Lower lobe of right lung (tissue), 2 donors: ENCODE measurements around the gene SOCS1. TPM values are rescaled to one million over a fixed set of nuclear protein-coding genes. Genes with fewer than 3 reads are reported as not detected.

Experiments used
- ATAC-seq, 2 donors: fragments of 200-7000 bp; cut with Tn5 transposase; one replicate each; pipeline ENCODE4 v1.9.1; 2020 to 2022; ENCODE audit warnings: mild to moderate bottlenecking in 2 of 2, moderate library complexity in 2 of 2
- DNase-seq: peaks from one replicate; pipeline ENCODE4 v3.0.0-alpha.2; 2020
- H3K27ac ChIP-seq: fragments of 200-600 bp; one replicate; pipeline ENCODE4 v1.8.0; 2022
- H3K27me3 ChIP-seq: fragments of 200-600 bp; one replicate; pipeline ENCODE4 v1.8.0; 2022; ENCODE audit warnings: low read depth
- H3K36me3 ChIP-seq: fragments of 200-600 bp; one replicate; pipeline ENCODE4 v1.8.0; 2022; ENCODE audit warnings: mild to moderate bottlenecking
- H3K4me1 ChIP-seq: fragments of 200-600 bp; one replicate; pipeline ENCODE4 v1.8.0; 2022
- H3K4me3 ChIP-seq: fragments of 200-600 bp; one replicate; pipeline ENCODE4 v1.8.0; 2022; ENCODE audit warnings: mild to moderate bottlenecking
- H3K9me3 ChIP-seq: fragments of 200-600 bp; one replicate; pipeline ENCODE4 v1.8.0; 2022
- intact Hi-C: fragments of 100-400 bp; cut with DNase I; formaldehyde crosslinking; loops from one replicate; pipeline ENCODE4 v1.11.0; 2022
- total RNA-seq: library from RNA; stranded (reverse); fragmentation: NEBNext Ultra II Directional; extraction: Animal tissue kit (Norgen Biotek cat#: 25700); gene quantifications from one replicate; pipeline ENCODE4 v1.2.1, GENCODE V29; 2021
- TF ChIP-seq, protein P1 (sequence below): fragments of 200-600 bp; IDR thresholded peaks from one replicate; pipeline ENCODE4 v1.8.0; 2022; ENCODE audit warnings: antibody characterized with exemption, mild to moderate bottlenecking
- donor health status: DM: no; HTN: yes; CAD: no; lungs with severe emphysema.

The SOCS1 gene
- total RNA-seq, 1 donor from 2014 or later: 17.8 TPM

DNA sequence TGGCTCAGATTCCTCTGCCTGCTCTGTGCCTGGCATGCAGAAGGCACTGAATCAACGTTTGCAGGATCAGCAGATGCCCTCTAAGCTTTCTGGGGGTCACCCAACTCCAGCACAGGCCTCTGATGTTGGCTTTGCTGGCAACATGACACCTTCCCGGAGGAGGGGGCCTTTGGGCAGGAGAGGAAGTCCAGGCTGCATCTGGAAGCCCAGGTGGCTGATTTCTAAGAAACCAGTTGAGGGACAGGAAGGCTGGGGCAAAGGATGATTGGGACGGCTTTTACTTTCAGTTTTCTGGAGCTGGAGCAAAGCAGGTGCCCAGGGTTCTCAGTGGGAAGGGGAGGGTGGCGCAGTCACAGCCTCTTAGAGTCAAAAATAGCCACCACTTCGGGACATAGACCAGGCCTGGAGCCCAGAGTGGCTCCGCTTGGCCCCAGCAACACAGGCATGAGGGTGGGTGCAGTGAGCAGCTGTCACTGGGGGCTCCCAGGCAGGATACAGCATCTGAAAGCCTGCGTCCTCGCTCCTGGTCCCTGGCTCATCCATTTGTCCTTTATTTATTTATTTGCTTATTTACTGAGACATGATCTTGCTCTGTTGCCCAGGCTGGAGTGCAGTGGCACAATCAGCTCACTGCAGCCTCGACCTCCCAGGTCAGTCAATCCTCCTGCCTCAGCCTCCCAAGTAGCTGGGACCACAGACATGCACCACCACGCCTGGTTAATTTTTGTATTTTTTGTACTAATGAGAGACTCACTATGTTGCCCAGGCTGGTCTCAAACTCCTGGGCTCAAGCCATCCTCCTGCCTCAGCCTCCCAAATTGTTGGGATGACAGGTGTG lies 15.1 kb downstream of the SOCS1 start:
- H3K27me3 ChIP-seq: no peaks in the 10 kb centered on the region
- intact Hi-C loops: no loop called here
- no peak overlapping the region for H3K4me3 ChIP-seq
- H3K9me3 ChIP-seq: no peaks in the 10 kb centered on the region
- H3K4me1 ChIP-seq: peaks cover 8% of the 10 kb centered on the region
- TF ChIP-seq, protein P1, sequence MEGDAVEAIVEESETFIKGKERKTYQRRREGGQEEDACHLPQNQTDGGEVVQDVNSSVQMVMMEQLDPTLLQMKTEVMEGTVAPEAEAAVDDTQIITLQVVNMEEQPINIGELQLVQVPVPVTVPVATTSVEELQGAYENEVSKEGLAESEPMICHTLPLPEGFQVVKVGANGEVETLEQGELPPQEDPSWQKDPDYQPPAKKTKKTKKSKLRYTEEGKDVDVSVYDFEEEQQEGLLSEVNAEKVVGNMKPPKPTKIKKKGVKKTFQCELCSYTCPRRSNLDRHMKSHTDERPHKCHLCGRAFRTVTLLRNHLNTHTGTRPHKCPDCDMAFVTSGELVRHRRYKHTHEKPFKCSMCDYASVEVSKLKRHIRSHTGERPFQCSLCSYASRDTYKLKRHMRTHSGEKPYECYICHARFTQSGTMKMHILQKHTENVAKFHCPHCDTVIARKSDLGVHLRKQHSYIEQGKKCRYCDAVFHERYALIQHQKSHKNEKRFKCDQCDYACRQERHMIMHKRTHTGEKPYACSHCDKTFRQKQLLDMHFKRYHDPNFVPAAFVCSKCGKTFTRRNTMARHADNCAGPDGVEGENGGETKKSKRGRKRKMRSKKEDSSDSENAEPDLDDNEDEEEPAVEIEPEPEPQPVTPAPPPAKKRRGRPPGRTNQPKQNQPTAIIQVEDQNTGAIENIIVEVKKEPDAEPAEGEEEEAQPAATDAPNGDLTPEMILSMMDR: no peak
- ATAC-seq (peak; percentile 35 to 59), DNase-seq (no peak)
- H3K36me3 ChIP-seq: no peaks in the 10 kb centered on the region
- H3K27ac ChIP-seq: no peak overlapping the region

DNA sequence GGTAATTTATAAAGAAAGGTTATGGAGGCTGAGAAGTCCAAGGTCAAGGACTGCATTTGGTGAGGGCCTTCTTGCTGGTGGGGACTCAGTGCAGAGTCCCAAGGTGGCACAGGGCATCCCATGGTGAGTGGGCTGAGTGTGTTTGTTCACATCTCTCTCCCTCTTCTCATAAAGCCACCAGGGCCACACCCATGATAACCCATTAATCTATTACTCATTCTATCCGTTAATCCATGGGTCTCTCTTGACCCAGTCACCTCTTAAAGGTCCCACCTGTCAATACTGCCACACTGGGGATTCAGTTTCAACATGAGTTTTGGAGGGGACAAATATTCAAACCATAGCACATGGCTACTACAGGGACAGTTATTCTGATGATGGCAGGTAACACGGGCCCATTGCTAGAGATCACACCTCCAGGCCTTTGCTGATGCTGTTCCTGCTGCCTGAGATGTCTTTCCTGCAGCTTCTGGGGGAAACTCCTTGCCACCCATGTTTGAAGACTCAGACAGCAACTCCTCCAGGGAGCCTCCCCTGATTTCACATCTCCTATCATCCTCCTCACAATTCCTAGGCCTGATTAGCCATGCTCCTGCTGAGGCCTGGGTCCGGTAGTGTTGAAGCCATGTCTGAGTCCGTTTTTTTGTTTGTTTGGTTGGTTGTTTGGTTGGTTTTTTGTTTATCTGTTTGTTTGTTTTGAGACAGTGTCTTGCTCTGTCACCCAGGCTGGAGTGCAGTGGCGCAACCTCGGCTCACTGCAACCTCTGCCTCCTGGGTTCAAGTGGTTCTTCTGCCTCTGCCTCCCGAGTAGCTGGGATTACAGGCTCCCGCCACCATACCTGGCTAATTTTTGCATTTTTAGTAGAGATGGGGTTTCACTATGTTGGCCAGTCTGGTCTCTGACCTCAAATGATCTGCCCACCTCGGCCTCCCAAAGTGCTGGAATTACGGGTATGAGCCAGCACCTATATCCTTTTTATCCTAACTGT lies 16.1 kb downstream of the SOCS1 start:
- Histone ChIP-seq H3K4me3 (no peak overlapping the region), H3K9me3 (no peaks in the 10 kb centered on the region), H3K4me1 (peaks cover 8% of the 10 kb centered on the region), H3K36me3 (no peaks in the 10 kb centered on the region), H3K27me3 (no peaks in the 10 kb centered on the region), H3K27ac (no peak overlapping the region)
- DNase-seq (no peak), ATAC-seq (no peak)
- intact Hi-C loops: no loop called here
- TF ChIP-seq, protein P1: no peak

DNA sequence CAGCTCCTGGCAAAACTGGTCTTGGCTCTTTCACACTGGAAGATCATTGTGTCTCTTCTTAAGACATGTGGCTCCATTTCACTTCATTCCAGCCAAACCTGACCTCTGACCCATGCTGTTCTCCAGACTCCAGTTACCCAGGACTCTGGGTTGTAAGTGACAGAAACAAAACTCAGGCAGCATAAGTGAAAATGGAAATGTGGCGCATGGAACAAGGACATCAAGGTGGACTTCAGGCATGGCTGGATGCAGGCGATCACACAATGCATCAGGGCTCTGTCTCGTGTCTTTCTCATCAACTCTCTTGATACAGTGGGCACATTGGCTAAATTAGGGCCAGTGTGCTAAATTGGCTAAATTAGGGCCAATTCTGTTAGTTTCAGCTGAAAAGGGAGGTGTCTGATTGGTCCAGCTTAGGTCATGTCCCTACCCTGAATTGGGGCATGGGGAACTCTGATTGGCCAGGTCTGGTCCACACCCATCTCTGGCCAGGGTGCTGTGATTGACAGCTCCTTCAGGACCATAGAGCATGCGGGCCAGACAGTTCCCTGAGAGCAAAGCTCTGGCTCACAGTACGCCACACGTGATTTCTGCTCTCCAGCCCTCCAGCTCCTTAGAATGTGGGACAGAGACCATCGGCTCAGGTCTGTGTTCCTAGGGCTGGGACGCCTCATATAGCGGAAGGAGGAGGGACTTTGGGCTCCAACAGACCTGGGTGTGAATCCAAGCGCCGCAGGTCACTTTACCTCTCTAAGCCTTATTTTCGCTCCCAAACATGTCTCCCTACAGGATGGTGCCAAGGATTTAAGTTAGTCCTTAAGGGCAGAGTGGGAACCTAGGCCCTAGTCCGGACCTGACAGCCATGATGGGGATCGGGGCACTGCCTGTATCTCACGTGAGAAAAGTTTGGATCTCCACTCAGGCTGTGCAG lies 17.5 kb downstream of the SOCS1 start:
- Histone ChIP-seq H3K4me3 (no peak overlapping the region), H3K27ac (no peak overlapping the region), H3K36me3 (no peaks in the 10 kb centered on the region), H3K4me1 (peaks cover 14% of the 10 kb centered on the region), H3K27me3 (no peaks in the 10 kb centered on the region), H3K9me3 (no peaks in the 10 kb centered on the region)
- intact Hi-C loops: no loop called here
- TF ChIP-seq, protein P1: no peak
- DNase-seq: no peak
- ATAC-seq: no peak

DNA sequence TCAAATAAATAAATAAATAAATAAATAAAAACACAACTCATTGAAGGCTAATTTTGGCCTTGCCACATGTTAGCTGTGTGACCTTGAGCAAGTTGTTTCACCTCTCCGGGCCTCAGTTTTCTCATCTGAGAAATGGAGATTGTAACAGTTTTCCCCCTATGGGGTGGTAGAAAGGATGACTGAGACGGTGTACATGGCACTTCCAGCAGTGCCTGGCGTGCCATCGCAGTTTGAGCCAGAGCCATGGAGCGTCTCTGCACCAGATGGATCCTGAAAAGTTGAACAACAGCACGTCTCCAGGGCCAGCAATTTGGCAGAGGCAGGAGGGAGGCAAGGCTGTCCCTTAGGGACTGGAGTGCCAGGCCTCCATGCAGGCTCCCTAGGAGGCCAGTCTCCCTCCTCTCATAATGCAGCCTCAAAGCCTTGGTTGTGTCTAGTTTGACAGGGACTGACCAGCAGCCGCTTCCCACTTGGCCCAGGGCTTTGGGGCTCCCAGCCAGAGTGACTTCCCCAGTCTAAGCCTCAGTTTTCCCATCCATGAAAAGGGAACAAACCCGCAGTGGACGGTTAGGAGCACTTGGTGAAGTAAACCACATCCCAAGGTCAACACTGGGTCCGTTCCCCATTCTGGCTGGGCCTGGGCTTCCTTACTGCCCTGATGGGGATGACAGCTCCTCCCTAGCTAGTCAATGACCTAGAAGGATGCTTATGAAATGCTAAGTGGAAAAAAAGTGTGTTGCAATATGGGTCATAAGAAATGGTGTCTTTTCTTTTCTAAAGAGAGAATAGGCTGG lies 19.3 kb downstream of the SOCS1 start:
- intact Hi-C loops: no loop called here
- H3K4me1 ChIP-seq: peaks cover 24% of the 10 kb centered on the region
- no peaks in the 10 kb centered on the region for H3K27me3 ChIP-seq
- no peaks in the 10 kb centered on the region for H3K9me3 ChIP-seq
- H3K27ac ChIP-seq: no peak overlapping the region
- H3K36me3 ChIP-seq: no peaks in the 10 kb centered on the region
- peak; percentile 79 for DNase-seq
- TF ChIP-seq, protein P1: no peak
- ATAC-seq: peak; percentile 52 to 81
- no peak overlapping the region for H3K4me3 ChIP-seq
